ENCODE data around the gene BAIAP2.

Gene BAIAP2

GRCh38 chr17:81037798-81038733, 3.1 kb downstream of the BAIAP2 start:
- no peak for DNase-seq

GRCh38 chr17:81039096-81039495, 4.1 kb downstream of the BAIAP2 start:
- no peak for DNase-seq

GRCh38 chr17:81039854-81040758, 5.2 kb downstream of the BAIAP2 start:
- no peak for DNase-seq

GRCh38 chr17:81040791-81041337, 5.9 kb downstream of the BAIAP2 start:
- no peak for DNase-seq

GRCh38 chr17:81042606-81043005, 7.7 kb downstream of the BAIAP2 start:
- no peak for DNase-seq

- no peak for DNase-seq
Measured at GRCh38 chr17:81043319-81043724, 8.4 kb downstream of the BAIAP2 start.

GRCh38 chr17:81043725-81044427, 8.9 kb downstream of the BAIAP2 start:
- DNase-seq = no peak

- no peak for DNase-seq
Measured at GRCh38 chr17:81044428-81044763, 9.4 kb downstream of the BAIAP2 start.

GRCh38 chr17:81044764-81045589, 10.0 kb downstream of the BAIAP2 start:
- no peak for DNase-seq

GRCh38 chr17:81045590-81046095, 10.7 kb downstream of the BAIAP2 start:
- no peak for DNase-seq

- no peak for DNase-seq
Measured at GRCh38 chr17:81046132-81046769, 11.3 kb downstream of the BAIAP2 start.

- DNase-seq = no peak
Measured at GRCh38 chr17:81046770-81047359, 11.9 kb downstream of the BAIAP2 start.

GRCh38 chr17:81048827-81049371, 13.9 kb downstream of the BAIAP2 start:
- no peak for DNase-seq

GRCh38 chr17:81049372-81049911, 14.5 kb downstream of the BAIAP2 start:
- DNase-seq = no peak

GRCh38 chr17:81049973-81050551, 15.1 kb downstream of the BAIAP2 start:
- DNase-seq = peak in 1 of 2 donors; percentile 54

GRCh38 chr17:81050645-81051625, 16.0 kb downstream of the BAIAP2 start:
- peak in 1 of 2 donors; percentile 16 for DNase-seq

- no peak for DNase-seq
Measured at GRCh38 chr17:81052199-81052997, 17.4 kb downstream of the BAIAP2 start.
